K562 (cell line): ENCODE data around the gene PHF19. TPM values are rescaled to one million over a fixed set of nuclear protein-coding genes. Genes with fewer than 3 reads are reported as not detected.

Experiments used
- ATAC-seq: fragments of 200-7000 bp; cut with Tn5 transposase; 3 replicates; pipeline ENCODE4 v1.9.1; 2020; ENCODE audit warnings: moderate library complexity
- BruUV-seq: library from RNA; stranded (reverse); fragments of 400-500 nt; replicated peaks from 2 replicates; lab custom pipeline; 2021; lab: Mats Ljungman, UMichigan
- CTCF ChIA-PET: fragments of 300-600 bp; formaldehyde crosslinking; extraction: SDS; loops from one replicate; lab custom pipeline; 2021; ENCODE audit warnings: low intra/inter-chr PET ratio; lab: Yijun Ruan, JAX
- POLR2A ChIA-PET: fragments of 300-600, 350-650 bp; sonication (Branson Sonifier 250); formaldehyde crosslinking; extraction: SDS; loops from one replicate; lab custom pipeline; 2021; ENCODE audit warnings: antibody characterized with exemption, inconsistent platforms; lab: Yijun Ruan, JAX
- DNase-seq, 4 experiments: peaks; one replicate each; pipeline versions ENCODE4 v3.0.0 to v3.0.0-alpha.2; 2011 to 2018; ENCODE audit warnings: low spot score in 3 of 4, mixed read lengths in 3 of 4; ENCODE audit errors: extremely low read depth in 1 of 4
- FAIRE-seq: peaks from 2 replicates; lab custom pipeline; 2011; peaks lifted over from hg19 to GRCh38; lab: Jason Lieb, UNC
- H2AFZ ChIP-seq: 2 replicates; pipeline ENCODE4 v1.6.0; 2011; ENCODE audit warnings: low read depth, low read length, control low read depth, inconsistent platforms
- H3K27ac ChIP-seq: fragments of 200-600 bp; 3 replicates; pipeline ENCODE4 v1.8.0; 2011; ENCODE audit warnings: low read depth, mild to moderate bottlenecking, control low read depth, inconsistent platforms, low read length, moderate library complexity, mixed read lengths; ENCODE audit errors: extremely low read depth
- H3K27me3 ChIP-seq, 2 experiments: fragments of 300-600 bp in 1 of 2; 2 replicates in 1 of 2; 3 replicates in 1 of 2; pipeline versions ENCODE4 v1.6.0 to v1.8.0; 2011; ENCODE audit warnings: inconsistent platforms in 2 of 2, low read length in 2 of 2, mild to moderate bottlenecking in 1 of 2, mixed read lengths in 1 of 2, moderate library complexity in 1 of 2; ENCODE audit not compliant: control insufficient read depth in 2 of 2, insufficient read depth in 2 of 2
- H3K36me3 ChIP-seq: fragments of 300-600 bp; 3 replicates; pipeline ENCODE4 v1.8.0; 2011; ENCODE audit warnings: mild to moderate bottlenecking, low read length, inconsistent platforms; ENCODE audit not compliant: control insufficient read depth, insufficient read depth
- H3K4me1 ChIP-seq, 2 experiments: fragments of 200-600 bp in 1 of 2; replicated peaks in 1 of 2; 2 replicates in 1 of 2; 3 replicates in 1 of 2; pipeline versions ENCODE4 v1.5.1 to v1.8.0; 2011; ENCODE audit warnings: inconsistent platforms in 2 of 2, low read length in 2 of 2, mild to moderate bottlenecking in 1 of 2, mixed read lengths in 1 of 2, moderate library complexity in 1 of 2; ENCODE audit not compliant: control insufficient read depth in 2 of 2, insufficient read depth in 2 of 2
- H3K4me2 ChIP-seq: 2 replicates; pipeline ENCODE4 v1.6.1; 2011; ENCODE audit warnings: low read length, control low read depth, inconsistent platforms, mixed read lengths; ENCODE audit not compliant: insufficient read depth
- H3K4me3 ChIP-seq: fragments of 200-600 bp; sonication (generic), shearing (Covaris generic); 2 replicates; pipeline ENCODE4 v1.5.1; 2016; ENCODE audit warnings: control low read depth, inconsistent platforms
- H3K79me2 ChIP-seq: fragments of 200-600 bp; 3 replicates; pipeline ENCODE4 v1.8.0; 2011; ENCODE audit warnings: low read length, inconsistent platforms; ENCODE audit not compliant: control insufficient read depth, insufficient read depth
- H3K9ac ChIP-seq, 2 experiments: 2 replicates each; pipeline versions ENCODE4 v1.6.0 to v1.6.1; 2011; ENCODE audit warnings: low read depth in 2 of 2, low read length in 2 of 2, control low read depth in 1 of 2, inconsistent platforms in 1 of 2, mild to moderate bottlenecking in 1 of 2, mixed read lengths in 1 of 2; ENCODE audit not compliant: insufficient read depth in 1 of 2
- H3K9me1 ChIP-seq: one replicate; pipeline ENCODE4 v1.6.0; 2011; ENCODE audit warnings: inconsistent platforms, mild to moderate bottlenecking, low read length, moderate library complexity; ENCODE audit not compliant: control insufficient read depth, insufficient read depth
- H3K9me3 ChIP-seq: replicated peaks from 2 replicates; pipeline ENCODE4 v1.5.1; 2011; ENCODE audit warnings: low read depth, low read length, inconsistent platforms; ENCODE audit not compliant: control insufficient read depth, insufficient read depth
- H4K20me1 ChIP-seq: replicated peaks from 2 replicates; pipeline ENCODE4 v1.6.1; 2011; ENCODE audit warnings: low read length, inconsistent platforms, mixed read lengths; ENCODE audit not compliant: control insufficient read depth, insufficient read depth
- EP300 ChIP-seq: IDR thresholded peaks from 2 replicates; pipeline ENCODE4 v1.6.1; 2012; ENCODE audit warnings: low read length, improper control_type of control experiment
- ERF ChIP-seq: fragments of 450-650 bp; formaldehyde crosslinking; IDR thresholded peaks from 2 replicates; pipeline ENCODE4 v1.4.0; 2020; ENCODE audit warnings: mild to moderate bottlenecking, mixed read lengths
- FOXJ3 ChIP-seq: sonication (generic); formaldehyde crosslinking; IDR thresholded peaks from 2 replicates; pipeline ENCODE4 v1.4.0; 2020; ENCODE audit warnings: mild to moderate bottlenecking, missing genetic modification reagents
- FOXK1 ChIP-seq: sonication (generic); formaldehyde crosslinking; IDR thresholded peaks from 2 replicates; pipeline ENCODE4 v1.8.0; 2022; ENCODE audit warnings: missing genetic modification reagents, mild to moderate bottlenecking, borderline replicate concordance
- JUND ChIP-seq, 2 experiments: IDR thresholded peaks; 2 replicates in 1 of 2; 3 replicates in 1 of 2; pipeline ENCODE4 v1.6.1; 2011; ENCODE audit warnings: borderline replicate concordance in 2 of 2, low read depth in 2 of 2, low read length in 2 of 2, improper control_type of control experiment in 1 of 2, missing biosample characterization in 1 of 2, missing genetic modification characterization in 1 of 2, missing genetic modification reagents in 1 of 2
- MAFG ChIP-seq: fragments of 450-650 bp; conservative IDR thresholded peaks from 2 replicates; pipeline ENCODE4 v1.6.1; 2016; ENCODE audit warnings: missing genetic modification characterization, missing compliant biosample characterization
- MTA2 ChIP-seq: fragments of 450-650 bp; IDR thresholded peaks from 2 replicates; pipeline ENCODE4 v1.6.1; 2016; ENCODE audit warnings: low read depth
- SMARCC2 ChIP-seq: fragments of 450-650 bp; IDR thresholded peaks from 2 replicates; pipeline ENCODE4 v1.6.1; 2017; ENCODE audit warnings: antibody characterized with exemption, moderate library complexity, mild to moderate bottlenecking, low read depth
- ZNF23 ChIP-seq: fragments of 250-450 bp; sonication (Bioruptor Pico); IDR thresholded peaks from 2 replicates; pipeline ENCODE4 v1.4.0; 2020; ENCODE audit warnings: mild to moderate bottlenecking
- in situ Hi-C: fragments of 300-500 bp; cut with MboI; formaldehyde crosslinking; loops from 4 replicates; pipeline ENCODE4 v1.15.0; 2018; ENCODE audit warnings: inconsistent platforms, mixed read lengths
- intact Hi-C: fragments of 100-400 bp; cut with micrococcal nuclease; formaldehyde crosslinking; loops from 2 replicates; pipeline ENCODE4 v1.14.2; 2022
- polyA plus RNA-seq, 8 experiments: library from polyadenylated mRNA; depleted of rRNA in 4 of 8; stranded (reverse) in 5 of 8; unstranded in 3 of 8; fragments of >200 nt; fragmentation: Nextera tagmentation in 2 of 8; fragmentation: Illumina TruSeq in 1 of 8; extraction: Ambion mirVana in 2 of 8; extraction: Trizol in 1 of 8; gene quantifications; 2 replicates each; pipeline versions ENCODE4 v1.2.1 to v1.2.3, GENCODE V29; 2011 to 2014; ENCODE audit warnings: inconsistent platforms in 1 of 8, missing spikeins in 1 of 8
- total RNA-seq, 7 experiments: library from RNA; depleted of rRNA in 6 of 7; stranded (reverse); fragments of >200 nt in 6 of 7; fragmentation: Illumina TruSeq in 2 of 7; extraction: Trizol in 2 of 7; gene quantifications; 2 replicates each; pipeline versions ENCODE4 v1.2.1 to v1.2.3, GENCODE V29; 2011 to 2021; ENCODE audit warnings: low replicate concordance in 1 of 7
- TF ChIP-seq, protein P1 (sequence below): fragments of 450-650 bp; conservative IDR thresholded peaks from 2 replicates; pipeline ENCODE4 v1.6.1; 2016; ENCODE audit warnings: missing genetic modification characterization, low read depth, mild to moderate bottlenecking, missing compliant biosample characterization, moderate library complexity

The PHF19 gene
- total and polyA plus RNA-seq, 9 of the 15 experiments (the other 6 are each of a cell fraction or from before 2014, with no cell fraction given) = 95.8 to 403 (median 255) TPM

GRCh38 chr9:120888626-120889025 lies 11.6 kb upstream of the PHF19 start:
- no peaks in the 10 kb centered on the region for H3K36me3 ChIP-seq
- ChIA-PET POLR2A (interaction anchor here (0.6 to 22.9 kb wide), 3 partner anchors 13 to 46 kb away, joined by 4 to 464 read pairs (median 91); partner anchors contain the start of genes PHF19 and PSMD5), CTCF (no interaction called here)
- in situ Hi-C loops (no loop called here), intact Hi-C loops (no loop called here)
- DNase-seq (no peak), ATAC-seq (no peak), FAIRE-seq (no peak)
- peaks cover 19 to 39% of the 10 kb centered on the region in 2 experiments for H3K4me1 ChIP-seq
- no peak overlapping the region for H3K4me2 ChIP-seq
- no peaks in the 10 kb centered on the region for H4K20me1 ChIP-seq
- no peak overlapping the region for H2AFZ ChIP-seq
- H3K4me3 ChIP-seq = no peak overlapping the region
- H3K9ac ChIP-seq = no peak overlapping the region
- no peak overlapping the region for H3K27ac ChIP-seq
- H3K9me3 ChIP-seq = no peaks in the 10 kb centered on the region
- TF ChIP-seq FOXJ3 (no peak), ERF (CRISPR knock-in tag) (no peak), SMARCC2 (no peak), MAFG (tag) (no peak), ZNF23 (no peak), JUND (IDR thresholded peaks at IDR 0.05; ENCODE audit: borderline replicate concordance, low read depth, low read length) (no peak), JUND (tag; IDR thresholded peaks at IDR 0.05; ENCODE audit: borderline replicate concordance, low read depth, low read length) (no peak), MTA2 (no peak), EP300 (no peak), FOXK1 (CRISPR knock-in tag) (no peak)
- TF ChIP-seq, protein P1, sequence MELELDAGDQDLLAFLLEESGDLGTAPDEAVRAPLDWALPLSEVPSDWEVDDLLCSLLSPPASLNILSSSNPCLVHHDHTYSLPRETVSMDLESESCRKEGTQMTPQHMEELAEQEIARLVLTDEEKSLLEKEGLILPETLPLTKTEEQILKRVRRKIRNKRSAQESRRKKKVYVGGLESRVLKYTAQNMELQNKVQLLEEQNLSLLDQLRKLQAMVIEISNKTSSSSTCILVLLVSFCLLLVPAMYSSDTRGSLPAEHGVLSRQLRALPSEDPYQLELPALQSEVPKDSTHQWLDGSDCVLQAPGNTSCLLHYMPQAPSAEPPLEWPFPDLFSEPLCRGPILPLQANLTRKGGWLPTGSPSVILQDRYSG (tag) = no peak
- no peaks in the 10 kb centered on the region for H3K9me1 ChIP-seq
- BruUV-seq = no TSS peak
- H3K27me3 ChIP-seq = no peaks in the 10 kb centered on the region
- no peaks in the 10 kb centered on the region for H3K79me2 ChIP-seq
